B cell (primary cell): ENCODE measurements around the gene C17orf113. TPM values are rescaled to one million over a fixed set of nuclear protein-coding genes. Genes with fewer than 3 reads are reported as not detected.

Source experiments
- ATAC-seq: fragments of 200-7000 bp; cut with Tn5 transposase; one replicate; pipeline ENCODE4 v1.10.0; 2021; ENCODE audit warnings: low read depth, mild to moderate bottlenecking, moderate number of reproducible peaks, moderate library complexity
- CTCF ChIA-PET: fragments of 350-600 bp; sonication (Branson Sonifier 250); formaldehyde crosslinking; loops from one replicate; lab custom pipeline; 2021; ENCODE audit warnings: antibody characterized with exemption, inconsistent platforms; lab: Charles Lee
- POLR2A ChIA-PET: fragments of 350-600 bp; sonication (Branson Sonifier 250); formaldehyde crosslinking; loops from one replicate; lab custom pipeline; 2021; ENCODE audit warnings: antibody characterized with exemption; lab: Charles Lee
- DNase-seq: peaks from one replicate; pipeline ENCODE4 v3.0.0; 2013
- H2AFZ ChIP-seq: 2 replicates; pipeline ENCODE4 v1.6.1; 2012; ENCODE audit warnings: mild to moderate bottlenecking, low read depth, low read length; ENCODE audit not compliant: insufficient read depth, poor library complexity, severe bottlenecking
- H3K27ac ChIP-seq, 2 donors: 1 replicate in 1 of 2; 2 replicates in 1 of 2; pipeline ENCODE4 v1.5.1; 2012 to 2013; ENCODE audit warnings: low read length in 2 of 2, mild to moderate bottlenecking in 2 of 2, moderate library complexity in 1 of 2
- H3K27me3 ChIP-seq, 4 experiments: fragments of 200-600 bp in 1 of 4; sonication (generic) in 1 of 4; replicated peaks in 1 of 4; 1 replicate in 2 of 4; 2 replicates in 2 of 4; pipeline versions ENCODE4 v1.6.1 to v1.7.0; 2013 to 2016; ENCODE audit warnings: low read length in 3 of 4, mild to moderate bottlenecking in 2 of 4, mixed read lengths in 1 of 4, moderate library complexity in 1 of 4; ENCODE audit not compliant: insufficient read depth in 4 of 4, control insufficient read depth in 3 of 4; ENCODE audit errors: control extremely low read depth in 1 of 4
- H3K36me3 ChIP-seq, 2 experiments: replicated peaks in 1 of 2; 1 replicate in 1 of 2; 2 replicates in 1 of 2; pipeline versions ENCODE4 v1.6.1 to v1.7.1; 2013; ENCODE audit warnings: low read length in 1 of 2; ENCODE audit not compliant: insufficient read depth in 2 of 2, control insufficient read depth in 1 of 2; ENCODE audit errors: control extremely low read depth in 1 of 2, extremely low read depth in 1 of 2
- H3K4me1 ChIP-seq, 2 donors: fragments of 200-600 bp in 1 of 2; sonication (generic) in 1 of 2; 1 replicate in 1 of 2; 2 replicates in 1 of 2; pipeline versions ENCODE4 v1.5.1 to v1.6.1; 2013 to 2017; ENCODE audit warnings: low read length in 2 of 2; ENCODE audit not compliant: control insufficient read depth in 2 of 2, insufficient read depth in 2 of 2
- H3K4me2 ChIP-seq: replicated peaks from 2 replicates; pipeline ENCODE3; 2012; ENCODE audit warnings: mild to moderate bottlenecking, low read depth, low read length; ENCODE audit not compliant: poor library complexity, severe bottlenecking
- H3K4me3 ChIP-seq, 5 experiments: fragments of 200-600 bp in 1 of 5; sonication (generic) in 1 of 5; 1 replicate in 3 of 5; 2 replicates in 2 of 5; pipeline versions ENCODE4 v1.5.1 to v1.7.0; 2011 to 2016; ENCODE audit warnings: low read length in 4 of 5, mild to moderate bottlenecking in 4 of 5, low read depth in 2 of 5, control low read depth in 1 of 5, moderate library complexity in 1 of 5; ENCODE audit not compliant: insufficient read depth in 1 of 5; ENCODE audit errors: control extremely low read depth in 1 of 5, extremely low read depth in 1 of 5
- H3K79me2 ChIP-seq: fragments of 200-600 bp; sonication (generic); one replicate; pipeline ENCODE4 v1.6.0; 2016; ENCODE audit warnings: low read length; ENCODE audit not compliant: control insufficient read depth, insufficient read depth
- H3K9ac ChIP-seq: fragments of 200-600 bp; sonication (generic); 2 replicates; pipeline ENCODE4 v1.6.1; 2017; ENCODE audit warnings: mild to moderate bottlenecking, low read length, moderate library complexity
- H3K9me3 ChIP-seq, 3 donors: one replicate each; pipeline versions ENCODE4 v1.6.1 to v1.7.1; 2013; ENCODE audit warnings: low read length in 2 of 3; ENCODE audit not compliant: control insufficient read depth in 2 of 3, insufficient read depth in 1 of 3; ENCODE audit errors: control extremely low read depth in 1 of 3
- H4K20me1 ChIP-seq: 2 replicates; pipeline ENCODE4 v1.6.0; 2012; ENCODE audit warnings: mild to moderate bottlenecking, low read length; ENCODE audit not compliant: insufficient read depth, control insufficient read depth, poor library complexity, severe bottlenecking
- H3K27ac Mint-ChIP-seq: one replicate; pipeline ENCODE4 v1.8.0; 2021; ENCODE audit warnings: mixed read lengths
- H3K27me3 Mint-ChIP-seq: one replicate; pipeline ENCODE4 v1.8.0; 2021; ENCODE audit warnings: mixed read lengths
- H3K4me1 Mint-ChIP-seq: one replicate; pipeline ENCODE4 v1.8.0; 2021; ENCODE audit warnings: mixed read lengths
- H3K4me3 Mint-ChIP-seq: one replicate; pipeline ENCODE4 v1.8.0; 2021; ENCODE audit warnings: mixed read lengths
- H3K9me3 Mint-ChIP-seq: one replicate; pipeline ENCODE4 v1.8.0; 2022; ENCODE audit warnings: mixed read lengths; ENCODE audit not compliant: insufficient read depth
- EZH2 ChIP-seq: IDR thresholded peaks from 2 replicates; pipeline ENCODE4 v1.6.1; 2012; ENCODE audit warnings: borderline replicate concordance, low read depth, mild to moderate bottlenecking, moderate library complexity, low read length; ENCODE audit not compliant: insufficient read depth, poor library complexity, severe bottlenecking
- WGBS: methylation state at CpG from one replicate; pipeline ENCODE4 v1.1.5; 2013; ENCODE audit warnings: missing lambda C conversion rate; ENCODE audit not compliant: insufficient coverage; 5-methylcytosine and 5-hydroxymethylcytosine counted together
- intact Hi-C: fragments of 100-400 bp; cut with micrococcal nuclease; formaldehyde crosslinking; loops from one replicate; pipeline ENCODE4 v1.10.0; 2022
- polyA plus RNA-seq: library from polyadenylated mRNA; depleted of rRNA; stranded (reverse); fragments of >200 nt; gene quantifications from 2 replicates; pipeline ENCODE4 v1.2.3, GENCODE V29; 2012
- total RNA-seq, 2 donors: library from RNA; stranded (reverse); fragments of 120-200 nt in 1 of 2; gene quantifications; 1 replicate in 1 of 2; 2 replicates in 1 of 2; pipeline versions ENCODE4 v1.2.3 to v1.2.4, GENCODE V29; 2013 to 2022
- TF ChIP-seq, protein P1 (sequence below): fragments of 200-600 bp; IDR thresholded peaks from one replicate; pipeline ENCODE4 v1.8.0; 2022; ENCODE audit warnings: antibody characterized with exemption, mild to moderate bottlenecking

Gene C17orf113
- total and polyA plus RNA-seq, 2 donors (not counting 1 experiment from before 2014, with no cell fraction given) = 1.2 to 2.1 TPM

- Histone ChIP-seq H3K27me3 (no peaks in the 10 kb centered on the region), H3K4me1 (peaks cover 4 to 10% of the 10 kb centered on the region in 2 donors), H3K9me3 (no peaks in the 10 kb centered on the region), H3K27ac (no peak overlapping the region), H3K79me2 (peaks cover 59% of the 10 kb centered on the region), H3K4me3 (no peak overlapping the region), H4K20me1 (peaks cover 54% of the 10 kb centered on the region), H2AFZ (no peak overlapping the region), H3K4me2 (no peak overlapping the region), H3K36me3 (peaks cover 13 to 53% of the 10 kb centered on the region in 2 experiments), H3K9ac (no peak overlapping the region)
- WGBS = no CpG with 5 or more reads among the region's 2 CpGs
- Mint-ChIP-seq H3K9me3 (no peaks in the 10 kb centered on the region), H3K4me3 (no peak overlapping the region), H3K27ac (no peak overlapping the region), H3K27me3 (no peaks in the 10 kb centered on the region), H3K4me1 (peaks cover 17% of the 10 kb centered on the region)
- no peak for DNase-seq
- no peak for TF ChIP-seq EZH2
- TF ChIP-seq, protein P1, sequence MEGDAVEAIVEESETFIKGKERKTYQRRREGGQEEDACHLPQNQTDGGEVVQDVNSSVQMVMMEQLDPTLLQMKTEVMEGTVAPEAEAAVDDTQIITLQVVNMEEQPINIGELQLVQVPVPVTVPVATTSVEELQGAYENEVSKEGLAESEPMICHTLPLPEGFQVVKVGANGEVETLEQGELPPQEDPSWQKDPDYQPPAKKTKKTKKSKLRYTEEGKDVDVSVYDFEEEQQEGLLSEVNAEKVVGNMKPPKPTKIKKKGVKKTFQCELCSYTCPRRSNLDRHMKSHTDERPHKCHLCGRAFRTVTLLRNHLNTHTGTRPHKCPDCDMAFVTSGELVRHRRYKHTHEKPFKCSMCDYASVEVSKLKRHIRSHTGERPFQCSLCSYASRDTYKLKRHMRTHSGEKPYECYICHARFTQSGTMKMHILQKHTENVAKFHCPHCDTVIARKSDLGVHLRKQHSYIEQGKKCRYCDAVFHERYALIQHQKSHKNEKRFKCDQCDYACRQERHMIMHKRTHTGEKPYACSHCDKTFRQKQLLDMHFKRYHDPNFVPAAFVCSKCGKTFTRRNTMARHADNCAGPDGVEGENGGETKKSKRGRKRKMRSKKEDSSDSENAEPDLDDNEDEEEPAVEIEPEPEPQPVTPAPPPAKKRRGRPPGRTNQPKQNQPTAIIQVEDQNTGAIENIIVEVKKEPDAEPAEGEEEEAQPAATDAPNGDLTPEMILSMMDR = no peak
- POLR2A ChIA-PET = no interaction called here
- CTCF ChIA-PET = no interaction called here
- intact Hi-C loops = no loop called here
- no peak for ATAC-seq
Measured at GRCh38 chr17:42001729-42002128, 48.7 kb downstream of the C17orf113 start.

DNA sequence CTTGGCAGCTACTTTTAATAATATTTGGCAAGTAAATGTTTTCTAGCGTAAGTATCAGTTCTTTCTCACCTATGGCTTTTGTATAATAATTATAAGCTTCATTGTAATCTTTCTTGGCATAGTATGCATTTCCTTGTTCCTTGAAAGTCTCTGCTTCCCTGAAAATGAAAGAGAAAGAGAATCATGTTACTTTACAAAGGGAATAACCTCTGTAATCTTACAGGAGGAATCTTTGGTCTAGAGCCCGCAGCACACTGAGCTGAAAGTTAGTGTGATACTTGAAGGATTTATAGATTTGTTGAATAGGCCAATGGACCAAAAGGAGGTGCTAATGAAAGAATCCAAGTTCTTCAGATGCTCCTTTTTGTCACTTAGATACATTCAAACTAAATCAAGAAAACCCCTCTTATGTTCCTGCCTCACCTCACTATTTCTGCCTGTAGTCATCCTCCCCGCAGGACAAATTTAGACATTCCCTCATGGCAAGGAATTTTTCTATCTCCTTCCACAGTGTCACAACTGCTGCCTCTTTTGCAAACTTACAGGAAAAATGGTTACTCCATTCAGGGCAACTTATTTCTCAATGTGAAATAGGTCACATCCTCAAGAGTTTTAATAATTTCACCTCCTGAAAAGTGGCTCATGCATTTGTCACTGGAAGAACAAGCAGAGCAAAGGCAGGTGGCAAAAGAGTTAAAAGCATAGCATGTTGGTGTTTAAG lies 49.8 kb downstream of the C17orf113 start:
- H3K27me3 Mint-ChIP-seq = no peaks in the 10 kb centered on the region
- WGBS = 100% methylated on average over 1 of the region's 3 CpGs
- peaks cover 47% of the 10 kb centered on the region for H3K79me2 ChIP-seq
- peaks cover 16 to 22% of the 10 kb centered on the region in 2 donors for H3K4me1 ChIP-seq
- no peaks in the 10 kb centered on the region for H3K9me3 ChIP-seq
- H4K20me1 ChIP-seq = peaks cover 44% of the 10 kb centered on the region
- intact Hi-C loops = no loop called here
- H3K9me3 Mint-ChIP-seq = no peaks in the 10 kb centered on the region
- TF ChIP-seq, protein P1 = no peak
- TF ChIP-seq EZH2 = no peak
- peaks cover 29% of the 10 kb centered on the region for H3K4me1 Mint-ChIP-seq
- DNase-seq (no peak), ATAC-seq (no peak)
- H2AFZ ChIP-seq = no peak overlapping the region
- H3K4me3 Mint-ChIP-seq = no peak overlapping the region
- H3K27ac Mint-ChIP-seq = no peak overlapping the region
- no peaks in the 10 kb centered on the region for H3K27me3 ChIP-seq
- H3K27ac ChIP-seq = no peak overlapping the region
- ChIA-PET CTCF (interaction anchor here (1.2 kb wide), 2 partner anchors 16 to 20 kb away, joined by 3 read pairs; partner anchors contain the start of genes DNAJC7 and NKIRAS2), POLR2A (no interaction called here)
- peaks cover 13 to 53% of the 10 kb centered on the region in 2 experiments for H3K36me3 ChIP-seq
- H3K4me2 ChIP-seq = no peak overlapping the region
- H3K9ac ChIP-seq = no peak overlapping the region
- no peak overlapping the region for H3K4me3 ChIP-seq
